Cardiac muscle cell (in vitro differentiated cells and primary cell): ENCODE measurements around the gene DOC2B. TPM values are rescaled to one million over a fixed set of nuclear protein-coding genes. Genes with fewer than 3 reads are reported as not detected.
"Not testable (repeated sequence)": the region's sequence is repeated elsewhere in the genome, so short reads cannot be mapped to it uniquely, and the experiment has no call there.

Source experiments
- DNase-seq, 2 donors: peaks; one replicate each; pipeline versions ENCODE4 v3.0.0 to v3.0.0-alpha.2; 2010 to 2017; ENCODE audit warnings: low read depth in 1 of 2, low spot score in 1 of 2
- H3K27ac ChIP-seq: fragments of 200-600 bp; sonication (generic); 2 replicates; pipeline ENCODE4 v1.5.1; 2016
- H3K27me3 ChIP-seq: fragments of 200-600 bp; sonication (generic); 2 replicates; pipeline ENCODE4 v1.6.0; 2016; ENCODE audit warnings: control low read depth
- H3K36me3 ChIP-seq: fragments of 200-600 bp; sonication (generic); 2 replicates; pipeline ENCODE4 v1.5.1; 2016; ENCODE audit warnings: control low read depth
- H3K4me1 ChIP-seq: fragments of 200-600 bp; sonication (generic); 2 replicates; pipeline ENCODE4 v1.8.1; 2017; ENCODE audit warnings: low read depth, mild to moderate bottlenecking, mixed run types
- H3K4me3 ChIP-seq: fragments of 200-600 bp; sonication (generic); 2 replicates; pipeline ENCODE4 v1.5.1; 2016; ENCODE audit warnings: mild to moderate bottlenecking
- H3K9me3 ChIP-seq: fragments of 200-600 bp; sonication (generic); 2 replicates; pipeline ENCODE4 v1.5.1; 2017; ENCODE audit warnings: low read depth, mild to moderate bottlenecking, control low read depth
- CTCF ChIP-seq: IDR thresholded peaks from 2 replicates; pipeline ENCODE4 v1.5.1; 2012; ENCODE audit warnings: low read depth, mild to moderate bottlenecking, low read length
- polyA plus RNA-seq: library from polyadenylated mRNA; unstranded; fragments of >200 nt; fragmentation: Nextera tagmentation; extraction: Ambion mirVana; gene quantifications from 2 replicates; pipeline ENCODE4 v1.2.1, GENCODE V29; 2016
- total RNA-seq: library from RNA; depleted of rRNA; stranded (reverse); fragments of >200 nt; gene quantifications from 2 replicates; pipeline ENCODE4 v1.2.3, GENCODE V29; 2016

Gene DOC2B
- total and polyA plus RNA-seq, 2 experiments from 2014 or later: 0.21 to 1.6 TPM

GRCh38 chr17:213286-214105 lies 32.0 kb upstream of the DOC2B start:
- Histone ChIP-seq H3K9me3 (no peaks in the 10 kb centered on the region), H3K4me1 (no peaks in the 10 kb centered on the region), H3K27me3 (no peaks in the 10 kb centered on the region), H3K27ac (no peak overlapping the region), H3K36me3 (no peaks in the 10 kb centered on the region), H3K4me3 (no peak overlapping the region)
- TF ChIP-seq CTCF: no peak
- DNase-seq: no peak

- H3K27me3 ChIP-seq: no peaks in the 10 kb centered on the region
- no peaks in the 10 kb centered on the region for H3K4me1 ChIP-seq
- no peaks in the 10 kb centered on the region for H3K9me3 ChIP-seq
- H3K27ac ChIP-seq: no peak overlapping the region
- no peak for TF ChIP-seq CTCF
- no peak for DNase-seq
- no peaks in the 10 kb centered on the region for H3K36me3 ChIP-seq
- no peak overlapping the region for H3K4me3 ChIP-seq
These were observed 29.0 kb upstream of the DOC2B start for GRCh38 chr17:210402-210801.

- H3K36me3 ChIP-seq: no peaks in the 10 kb centered on the region
- no peak for DNase-seq
- H3K27me3 ChIP-seq: no peaks in the 10 kb centered on the region
- H3K9me3 ChIP-seq: no peaks in the 10 kb centered on the region
- no peak overlapping the region for H3K27ac ChIP-seq
- no peak overlapping the region for H3K4me3 ChIP-seq
- no peak for TF ChIP-seq CTCF
- H3K4me1 ChIP-seq: no peaks in the 10 kb centered on the region
These were observed 27.0 kb upstream of the DOC2B start for GRCh38 chr17:208429-208828.

- DNase-seq: no peak
These were observed 26.3 kb upstream of the DOC2B start for GRCh38 chr17:207775-208174.

GRCh38 chr17:206941-207560 lies 25.6 kb upstream of the DOC2B start:
- no peaks in the 10 kb centered on the region for H3K9me3 ChIP-seq
- no peaks in the 10 kb centered on the region for H3K27me3 ChIP-seq
- H3K27ac ChIP-seq: no peak overlapping the region
- no peak overlapping the region for H3K4me3 ChIP-seq
- DNase-seq: no peak
- H3K4me1 ChIP-seq: no peaks in the 10 kb centered on the region
- TF ChIP-seq CTCF: no peak
- H3K36me3 ChIP-seq: no peaks in the 10 kb centered on the region

More at GRCh38 chr17:207775-208174, 26.3 kb upstream of the DOC2B start:
- Histone ChIP-seq H3K4me1 (no peaks in the 10 kb centered on the region), H3K27ac (no peak overlapping the region), H3K9me3 (no peaks in the 10 kb centered on the region), H3K27me3 (no peaks in the 10 kb centered on the region), H3K4me3 (no peak overlapping the region), H3K36me3 (no peaks in the 10 kb centered on the region)
- TF ChIP-seq CTCF: no peak

GRCh38 chr17:206484-206883 lies 25.0 kb upstream of the DOC2B start:
- not testable (repeated sequence) for H3K4me3 ChIP-seq, H3K4me1 ChIP-seq, DNase-seq, H3K27me3 ChIP-seq, H3K27ac ChIP-seq, H3K36me3 ChIP-seq, H3K9me3 ChIP-seq
